GM12878 (cell line): ENCODE measurements around the gene ISCU. TPM values are rescaled to one million over a fixed set of nuclear protein-coding genes. Genes with fewer than 3 reads are reported as not detected.
A peak's percentile ranks its signal among the peaks of the same experiment; 100 is the strongest.

Experiments
- ATF7 ChIP-seq: fragments of 450-650 bp; IDR thresholded peaks from 2 replicates; pipeline ENCODE4 v1.6.1; 2016; ENCODE audit warnings: low read depth, mild to moderate bottlenecking
- CREB1 ChIP-seq: IDR thresholded peaks from 2 replicates; pipeline ENCODE4 v1.6.1; 2012; ENCODE audit warnings: low read depth, mild to moderate bottlenecking, inconsistent platforms
- EED ChIP-seq: sonication (generic); IDR thresholded peaks from 2 replicates; pipeline ENCODE4 v1.6.1; 2016; ENCODE audit warnings: antibody characterized with exemption, low read depth
- EP300 ChIP-seq, 2 experiments: fragments of 150-350 bp in 1 of 2; IDR thresholded peaks; 2 replicates each; pipeline ENCODE4 v1.6.1; 2011 to 2012; ENCODE audit warnings: low read depth in 2 of 2, low read length in 2 of 2, borderline replicate concordance in 1 of 2, improper control_type of control experiment in 1 of 2, inconsistent platforms in 1 of 2; ENCODE audit not compliant: control insufficient read depth in 1 of 2
- ESRRA ChIP-seq: IDR thresholded peaks from 2 replicates; pipeline ENCODE4 v1.6.1; 2012; ENCODE audit warnings: mild to moderate bottlenecking, low read length, improper control_type of control experiment
- HDAC2 ChIP-seq: fragments of 200-600 bp; sonication (generic); IDR thresholded peaks from 2 replicates; pipeline ENCODE4 v1.6.1; 2017
- HDGF ChIP-seq: fragments of 450-650 bp; IDR thresholded peaks from 2 replicates; pipeline ENCODE4 v1.6.1; 2016; ENCODE audit warnings: antibody characterized with exemption
- IKZF1 ChIP-seq: fragments of 450-650 bp; conservative IDR thresholded peaks from 2 replicates; pipeline ENCODE4 v1.6.1; 2017; ENCODE audit warnings: antibody characterized with exemption, mild to moderate bottlenecking
- JUND ChIP-seq: IDR thresholded peaks from 2 replicates; pipeline ENCODE4 v1.6.1; 2012; ENCODE audit warnings: low read depth, mild to moderate bottlenecking, low read length, improper control_type of control experiment, moderate library complexity
- MTA3 ChIP-seq: IDR thresholded peaks from 2 replicates; pipeline ENCODE4 v1.6.1; 2012; ENCODE audit warnings: low read length, inconsistent platforms, borderline replicate concordance
- NR2F1 ChIP-seq: fragments of 450-650 bp; conservative IDR thresholded peaks from 2 replicates; pipeline ENCODE4 v1.6.1; 2017; ENCODE audit warnings: mild to moderate bottlenecking
- POLR2AphosphoS2 ChIP-seq: IDR thresholded peaks from 2 replicates; pipeline ENCODE4 v1.6.1; 2011; ENCODE audit warnings: low read depth, mild to moderate bottlenecking, low read length, improper control_type of control experiment, moderate library complexity
- RBBP5 ChIP-seq: fragments of 200-600 bp; sonication (generic); conservative IDR thresholded peaks from 2 replicates; pipeline ENCODE4 v1.6.1; 2016
- RCOR1 ChIP-seq: conservative IDR thresholded peaks from 2 replicates; pipeline ENCODE4 v1.6.1; 2012; ENCODE audit warnings: low read depth, low read length, improper control_type of control experiment
- RELA ChIP-seq: fragments of 450-650 bp; IDR thresholded peaks from 2 replicates; pipeline ENCODE4 v1.8.0; 2014; ENCODE audit warnings: borderline replicate concordance; ENCODE audit not compliant: partially characterized antibody
- RFX5 ChIP-seq: IDR thresholded peaks from 2 replicates; pipeline ENCODE4 v1.6.1; 2011; ENCODE audit warnings: low read depth, low read length, improper control_type of control experiment
- SMAD1 ChIP-seq: fragments of 450-650 bp; IDR thresholded peaks from 2 replicates; pipeline ENCODE4 v1.6.1; 2018; ENCODE audit warnings: mild to moderate bottlenecking, low read depth; ENCODE audit not compliant: partially characterized antibody
- SMC3 ChIP-seq: IDR thresholded peaks from 2 replicates; pipeline ENCODE4 v1.6.1; 2011; ENCODE audit warnings: low read length, improper control_type of control experiment, borderline replicate concordance
- SP1 ChIP-seq: IDR thresholded peaks from one replicate; pipeline ENCODE4 v1.6.1; 2011; ENCODE audit warnings: low read depth, low read length
- SREBF1 ChIP-seq: IDR thresholded peaks from 2 replicates; pipeline ENCODE4 v1.6.1; 2012; ENCODE audit warnings: mild to moderate bottlenecking, low read length
- STAT1 ChIP-seq: fragments of 450-650 bp; conservative IDR thresholded peaks from 2 replicates; pipeline ENCODE4 v1.6.1; 2014; ENCODE audit warnings: antibody characterized with exemption, mild to moderate bottlenecking
- SUPT20H ChIP-seq: IDR thresholded peaks from 2 replicates; pipeline ENCODE4 v1.6.1; 2011; ENCODE audit warnings: low read depth, mild to moderate bottlenecking, low read length, moderate library complexity, borderline replicate concordance; ENCODE audit not compliant: control insufficient read depth
- TARDBP ChIP-seq: IDR thresholded peaks from 2 replicates; pipeline ENCODE4 v1.6.1; 2016; ENCODE audit warnings: borderline replicate concordance
- TCF12 ChIP-seq: IDR thresholded peaks from 2 replicates; pipeline ENCODE4 v1.6.1; 2011; ENCODE audit warnings: low read depth, mild to moderate bottlenecking, low read length
- TCF3 ChIP-seq: IDR thresholded peaks from 2 replicates; pipeline ENCODE4 v1.6.1; 2012; ENCODE audit warnings: low read depth, mild to moderate bottlenecking, low read length, borderline replicate concordance; ENCODE audit not compliant: insufficient read depth
- ZNF24 ChIP-seq: fragments of 450-650 bp; IDR thresholded peaks from 2 replicates; pipeline ENCODE4 v1.6.1; 2017; ENCODE audit warnings: antibody characterized with exemption, mild to moderate bottlenecking
- ZNF274 ChIP-seq: IDR thresholded peaks from one replicate; pipeline ENCODE4 v1.8.0; 2011; ENCODE audit not compliant: insufficient read length, insufficient read depth
- ZNF622 ChIP-seq: fragments of 450-650 bp; IDR thresholded peaks from 2 replicates; pipeline ENCODE4 v1.6.1; 2017; ENCODE audit warnings: mild to moderate bottlenecking, inconsistent platforms
- polyA plus RNA-seq, 11 experiments: library from polyadenylated mRNA; depleted of rRNA in 4 of 11; unstranded in 6 of 11; stranded (reverse) in 5 of 11; fragments of >200 nt; fragmentation: Nextera tagmentation in 4 of 11; fragmentation: Illumina TruSeq in 1 of 11; extraction: Ambion mirVana in 4 of 11; extraction: Trizol in 1 of 11; gene quantifications; 1 replicate in 1 of 11; 2 replicates in 10 of 11; pipeline versions ENCODE4 v1.2.1 to v1.2.3, GENCODE V29; 2011 to 2016; ENCODE audit warnings: inconsistent platforms in 2 of 11, missing spikeins in 2 of 11, low read depth in 1 of 11
- total RNA-seq, 4 experiments: library from RNA; depleted of rRNA in 3 of 4; stranded (reverse); fragments of >200 nt in 3 of 4; fragmentation: Illumina TruSeq in 1 of 4; extraction: Trizol in 1 of 4; gene quantifications; 2 replicates each; pipeline versions ENCODE4 v1.2.1 to v1.2.3, GENCODE V29; 2013 to 2021
- TF ChIP-seq, protein P1 (sequence below): fragments of 450-650 bp; IDR thresholded peaks from 2 replicates; pipeline ENCODE4 v1.6.1; 2017; ENCODE audit warnings: antibody characterized with exemption, mild to moderate bottlenecking, moderate library complexity
- TF ChIP-seq, protein P2 (sequence below): fragments of 450-650 bp; IDR thresholded peaks from 2 replicates; pipeline ENCODE4 v1.6.1; 2016; ENCODE audit warnings: mild to moderate bottlenecking

Gene ISCU
- total and polyA plus RNA-seq, 10 of the 15 experiments (the other 5 are each of a cell fraction or from before 2014, with no cell fraction given): 32.8 to 260 (median 127) TPM

DNA sequence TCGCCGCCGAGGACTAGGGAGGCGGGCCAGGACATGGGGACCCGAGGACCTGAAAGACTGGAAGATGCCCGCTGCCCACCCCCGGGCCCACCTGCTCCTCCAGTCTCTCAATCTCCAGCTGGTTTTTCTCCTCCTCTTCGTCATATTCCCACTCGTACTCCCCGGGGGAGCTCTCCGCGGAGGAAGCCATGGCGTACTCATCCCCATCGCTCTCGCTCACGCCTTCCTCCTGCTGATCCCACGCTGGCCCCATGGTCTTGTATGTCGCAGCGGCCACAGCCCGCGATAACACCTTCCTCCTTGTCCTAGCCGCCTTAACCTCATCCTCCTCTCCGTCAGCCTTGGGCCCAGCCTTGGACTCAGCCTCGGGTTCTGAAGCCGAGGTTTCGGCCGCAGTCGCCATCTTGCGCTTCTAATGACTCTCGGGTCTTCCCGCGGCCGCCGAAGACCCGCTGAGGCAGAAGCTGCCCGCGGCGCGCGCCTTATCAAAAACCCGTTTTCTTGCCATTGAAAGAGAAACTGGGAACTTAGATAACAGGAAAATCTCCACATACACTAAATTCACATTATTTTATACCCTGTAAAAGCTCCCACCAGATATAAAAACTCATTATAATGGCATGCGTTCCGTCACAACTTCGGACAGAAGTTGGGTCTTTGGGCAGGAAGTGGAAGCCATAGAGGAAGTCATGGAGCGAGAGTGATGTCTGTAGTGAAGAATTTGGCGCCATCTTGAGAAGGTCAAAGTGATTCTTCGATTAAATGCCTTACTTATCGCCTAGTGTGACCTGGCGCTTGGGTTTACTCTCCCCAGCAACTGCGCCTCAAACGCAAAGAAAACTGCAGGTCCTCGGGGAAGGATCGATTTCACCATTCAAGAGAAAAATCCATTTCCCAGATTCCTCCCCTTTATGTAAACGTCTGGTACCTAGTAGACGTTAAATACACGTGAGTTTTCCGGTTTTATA is 1.4 kb upstream of the ISCU start, which contains the start of gene SART3 (continued):
- TF ChIP-seq, protein P1, sequence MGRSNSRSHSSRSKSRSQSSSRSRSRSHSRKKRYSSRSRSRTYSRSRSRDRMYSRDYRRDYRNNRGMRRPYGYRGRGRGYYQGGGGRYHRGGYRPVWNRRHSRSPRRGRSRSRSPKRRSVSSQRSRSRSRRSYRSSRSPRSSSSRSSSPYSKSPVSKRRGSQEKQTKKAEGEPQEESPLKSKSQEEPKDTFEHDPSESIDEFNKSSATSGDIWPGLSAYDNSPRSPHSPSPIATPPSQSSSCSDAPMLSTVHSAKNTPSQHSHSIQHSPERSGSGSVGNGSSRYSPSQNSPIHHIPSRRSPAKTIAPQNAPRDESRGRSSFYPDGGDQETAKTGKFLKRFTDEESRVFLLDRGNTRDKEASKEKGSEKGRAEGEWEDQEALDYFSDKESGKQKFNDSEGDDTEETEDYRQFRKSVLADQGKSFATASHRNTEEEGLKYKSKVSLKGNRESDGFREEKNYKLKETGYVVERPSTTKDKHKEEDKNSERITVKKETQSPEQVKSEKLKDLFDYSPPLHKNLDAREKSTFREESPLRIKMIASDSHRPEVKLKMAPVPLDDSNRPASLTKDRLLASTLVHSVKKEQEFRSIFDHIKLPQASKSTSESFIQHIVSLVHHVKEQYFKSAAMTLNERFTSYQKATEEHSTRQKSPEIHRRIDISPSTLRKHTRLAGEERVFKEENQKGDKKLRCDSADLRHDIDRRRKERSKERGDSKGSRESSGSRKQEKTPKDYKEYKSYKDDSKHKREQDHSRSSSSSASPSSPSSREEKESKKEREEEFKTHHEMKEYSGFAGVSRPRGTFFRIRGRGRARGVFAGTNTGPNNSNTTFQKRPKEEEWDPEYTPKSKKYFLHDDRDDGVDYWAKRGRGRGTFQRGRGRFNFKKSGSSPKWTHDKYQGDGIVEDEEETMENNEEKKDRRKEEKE: no peak
- no peak for TF ChIP-seq JUND
- TF ChIP-seq SMC3: no peak
- no peak for TF ChIP-seq STAT1
- TF ChIP-seq SP1: no peak
- no peak for TF ChIP-seq RELA
- no peak for TF ChIP-seq POLR2AphosphoS2
- no peak for TF ChIP-seq RBBP5
- no peak for TF ChIP-seq RCOR1
- TF ChIP-seq ZNF622: no peak
- 0 out of 2 replicates have a peak, but pooled peaks have one; percentile 30 for TF ChIP-seq TCF12
- no peak for TF ChIP-seq CREB1
- no peak for TF ChIP-seq NR2F1
- TF ChIP-seq IKZF1: peak; percentile 91
- TF ChIP-seq SMAD1: peak; percentile 56
- no peak for TF ChIP-seq SREBF1
- TF ChIP-seq ZNF274: no peak
- TF ChIP-seq ATF7: peak; percentile 77
- TF ChIP-seq ZNF24: no peak
- TF ChIP-seq TARDBP: no peak
- TF ChIP-seq EP300 (IDR thresholded peaks at IDR 0.05; ENCODE audit: borderline replicate concordance in 1 of 2, control insufficient read depth in 1 of 2, low read depth in 2 of 2, low read length in 2 of 2): no peak
- no peak for TF ChIP-seq SUPT20H
- peak; percentile 72; the same call in 1 of the 2 replicates for TF ChIP-seq HDGF
- TF ChIP-seq EED: no peak
- no peak for TF ChIP-seq HDAC2
- TF ChIP-seq MTA3: no peak
- no peak for TF ChIP-seq TCF3
- TF ChIP-seq RFX5: no peak
- no peak for TF ChIP-seq ESRRA
- TF ChIP-seq, protein P2, sequence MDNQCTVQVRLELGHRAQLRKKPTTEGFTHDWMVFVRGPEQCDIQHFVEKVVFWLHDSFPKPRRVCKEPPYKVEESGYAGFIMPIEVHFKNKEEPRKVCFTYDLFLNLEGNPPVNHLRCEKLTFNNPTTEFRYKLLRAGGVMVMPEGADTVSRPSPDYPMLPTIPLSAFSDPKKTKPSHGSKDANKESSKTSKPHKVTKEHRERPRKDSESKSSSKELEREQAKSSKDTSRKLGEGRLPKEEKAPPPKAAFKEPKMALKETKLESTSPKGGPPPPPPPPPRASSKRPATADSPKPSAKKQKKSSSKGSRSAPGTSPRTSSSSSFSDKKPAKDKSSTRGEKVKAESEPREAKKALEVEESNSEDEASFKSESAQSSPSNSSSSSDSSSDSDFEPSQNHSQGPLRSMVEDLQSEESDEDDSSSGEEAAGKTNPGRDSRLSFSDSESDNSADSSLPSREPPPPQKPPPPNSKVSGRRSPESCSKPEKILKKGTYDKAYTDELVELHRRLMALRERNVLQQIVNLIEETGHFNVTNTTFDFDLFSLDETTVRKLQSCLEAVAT: peak; percentile 85
